GM12873 (cell line): Measurements from ENCODE around the gene RAB11FIP2.

ENCODE experiments used
- TF ChIP-seq, protein P1 (sequence below): IDR thresholded peaks from 2 replicates; pipeline ENCODE4 v1.5.1; 2012; ENCODE audit warnings: low read depth, mild to moderate bottlenecking, moderate library complexity, low read length, control low read depth; ENCODE audit not compliant: insufficient read depth; ENCODE audit errors: missing control alignments

RAB11FIP2 gene

GRCh38 chr10:118045158-118045836 lies 1.4 kb downstream of the RAB11FIP2 start:
- TF ChIP-seq, protein P1, sequence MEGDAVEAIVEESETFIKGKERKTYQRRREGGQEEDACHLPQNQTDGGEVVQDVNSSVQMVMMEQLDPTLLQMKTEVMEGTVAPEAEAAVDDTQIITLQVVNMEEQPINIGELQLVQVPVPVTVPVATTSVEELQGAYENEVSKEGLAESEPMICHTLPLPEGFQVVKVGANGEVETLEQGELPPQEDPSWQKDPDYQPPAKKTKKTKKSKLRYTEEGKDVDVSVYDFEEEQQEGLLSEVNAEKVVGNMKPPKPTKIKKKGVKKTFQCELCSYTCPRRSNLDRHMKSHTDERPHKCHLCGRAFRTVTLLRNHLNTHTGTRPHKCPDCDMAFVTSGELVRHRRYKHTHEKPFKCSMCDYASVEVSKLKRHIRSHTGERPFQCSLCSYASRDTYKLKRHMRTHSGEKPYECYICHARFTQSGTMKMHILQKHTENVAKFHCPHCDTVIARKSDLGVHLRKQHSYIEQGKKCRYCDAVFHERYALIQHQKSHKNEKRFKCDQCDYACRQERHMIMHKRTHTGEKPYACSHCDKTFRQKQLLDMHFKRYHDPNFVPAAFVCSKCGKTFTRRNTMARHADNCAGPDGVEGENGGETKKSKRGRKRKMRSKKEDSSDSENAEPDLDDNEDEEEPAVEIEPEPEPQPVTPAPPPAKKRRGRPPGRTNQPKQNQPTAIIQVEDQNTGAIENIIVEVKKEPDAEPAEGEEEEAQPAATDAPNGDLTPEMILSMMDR: no peak

- TF ChIP-seq, protein P1: no peak
These were observed 3.9 kb downstream of the RAB11FIP2 start for GRCh38 chr10:118042827-118043242.

DNA sequence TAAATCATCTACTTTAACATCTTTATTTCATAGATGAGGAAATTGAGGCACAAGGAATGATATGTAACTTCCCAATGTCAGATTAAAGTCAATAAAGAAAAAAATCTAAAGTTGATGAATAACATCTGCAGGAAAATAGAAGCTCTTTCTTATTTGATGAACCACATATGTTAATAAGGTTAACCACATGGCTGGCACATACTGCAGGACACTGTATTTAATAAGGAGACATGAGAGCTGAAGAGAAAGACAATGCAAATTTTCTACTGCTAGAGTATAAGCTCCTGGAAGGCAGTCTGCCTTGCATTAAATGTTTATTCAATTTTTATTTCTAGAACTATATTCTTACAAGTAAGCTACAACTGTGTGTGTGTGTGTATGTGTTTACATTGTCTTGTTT lies 4.4 kb downstream of the RAB11FIP2 start:
- TF ChIP-seq, protein P1: no peak

GRCh38 chr10:118041316-118041715 lies 5.4 kb downstream of the RAB11FIP2 start:
- TF ChIP-seq, protein P1: no peak

- TF ChIP-seq, protein P1: no peak
These were observed 10.4 kb downstream of the RAB11FIP2 start for GRCh38 chr10:118036281-118036875.

- TF ChIP-seq, protein P1: no peak
These were observed 11.3 kb downstream of the RAB11FIP2 start for GRCh38 chr10:118035354-118036005.

DNA sequence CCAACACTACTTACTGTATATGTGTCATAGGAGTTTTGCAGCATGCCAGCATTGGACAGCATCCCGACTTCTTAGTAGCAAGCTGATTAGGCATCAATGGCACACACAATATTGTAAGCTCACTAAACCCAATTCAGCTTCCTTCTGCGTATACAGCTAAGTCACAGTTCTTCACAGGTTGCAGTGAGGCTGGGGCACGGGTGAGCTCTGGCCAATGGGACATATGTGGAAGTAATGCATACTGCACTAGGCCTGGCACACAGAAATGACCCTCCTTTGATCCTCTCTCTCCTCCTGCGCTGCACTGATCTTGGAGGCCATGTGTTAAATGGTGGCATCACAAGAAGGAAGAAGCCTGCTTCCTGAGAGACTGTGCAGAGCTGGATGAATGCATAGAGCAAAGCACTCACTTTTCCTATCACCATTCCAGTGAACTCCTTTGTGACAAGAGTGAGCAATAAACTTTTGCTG lies 11.9 kb downstream of the RAB11FIP2 start:
- TF ChIP-seq, protein P1: no peak
